ENCODE results near the gene TBC1D1. TPM values are rescaled to one million over a fixed set of nuclear protein-coding genes. Genes with fewer than 3 reads are reported as not detected.
A peak's percentile ranks its signal among the peaks of the same experiment; 100 is the strongest.

TBC1D1 gene
- total RNA-seq, 1 donor from 2014 or later, result 96.0 TPM

DNA sequence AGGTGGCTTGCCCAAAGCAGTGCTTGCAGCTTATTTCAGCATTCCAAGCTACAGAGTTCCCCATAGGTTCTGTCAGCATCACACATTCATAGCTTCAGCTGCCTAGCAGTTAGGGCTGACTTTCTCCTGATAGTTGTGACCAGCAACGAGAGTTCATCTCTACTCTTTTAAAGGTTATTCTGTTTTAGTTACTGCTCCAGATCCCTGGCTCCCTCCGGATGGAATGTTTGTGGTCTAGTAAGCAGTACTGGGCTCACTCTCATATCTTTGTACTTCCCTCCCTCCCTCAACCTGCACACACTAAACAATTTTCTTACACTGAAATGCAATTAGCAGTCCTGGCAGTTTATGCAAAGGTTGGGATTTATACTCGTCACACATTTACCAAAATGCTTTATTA lies 113.2 kb downstream of the TBC1D1 start:
- no peak overlapping the region for H3K4me3 ChIP-seq
- no peaks in the 10 kb centered on the region for H3K27me3 ChIP-seq
- H3K27ac ChIP-seq, result peak overlapping the region; percentile 31
- peaks cover 11% of the 10 kb centered on the region for H3K4me1 ChIP-seq
- intact Hi-C loops (cut with DNase I), result no loop called here
- TF ChIP-seq, protein P1, sequence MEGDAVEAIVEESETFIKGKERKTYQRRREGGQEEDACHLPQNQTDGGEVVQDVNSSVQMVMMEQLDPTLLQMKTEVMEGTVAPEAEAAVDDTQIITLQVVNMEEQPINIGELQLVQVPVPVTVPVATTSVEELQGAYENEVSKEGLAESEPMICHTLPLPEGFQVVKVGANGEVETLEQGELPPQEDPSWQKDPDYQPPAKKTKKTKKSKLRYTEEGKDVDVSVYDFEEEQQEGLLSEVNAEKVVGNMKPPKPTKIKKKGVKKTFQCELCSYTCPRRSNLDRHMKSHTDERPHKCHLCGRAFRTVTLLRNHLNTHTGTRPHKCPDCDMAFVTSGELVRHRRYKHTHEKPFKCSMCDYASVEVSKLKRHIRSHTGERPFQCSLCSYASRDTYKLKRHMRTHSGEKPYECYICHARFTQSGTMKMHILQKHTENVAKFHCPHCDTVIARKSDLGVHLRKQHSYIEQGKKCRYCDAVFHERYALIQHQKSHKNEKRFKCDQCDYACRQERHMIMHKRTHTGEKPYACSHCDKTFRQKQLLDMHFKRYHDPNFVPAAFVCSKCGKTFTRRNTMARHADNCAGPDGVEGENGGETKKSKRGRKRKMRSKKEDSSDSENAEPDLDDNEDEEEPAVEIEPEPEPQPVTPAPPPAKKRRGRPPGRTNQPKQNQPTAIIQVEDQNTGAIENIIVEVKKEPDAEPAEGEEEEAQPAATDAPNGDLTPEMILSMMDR (IDR thresholded peaks at IDR 0.05), result no peak
- H3K36me3 ChIP-seq, result no peaks in the 10 kb centered on the region
- DNase-seq (ENCODE audit: extremely low spot score in 2 of 2), result no peak
- H3K9me3 ChIP-seq, result no peaks in the 10 kb centered on the region

DNA sequence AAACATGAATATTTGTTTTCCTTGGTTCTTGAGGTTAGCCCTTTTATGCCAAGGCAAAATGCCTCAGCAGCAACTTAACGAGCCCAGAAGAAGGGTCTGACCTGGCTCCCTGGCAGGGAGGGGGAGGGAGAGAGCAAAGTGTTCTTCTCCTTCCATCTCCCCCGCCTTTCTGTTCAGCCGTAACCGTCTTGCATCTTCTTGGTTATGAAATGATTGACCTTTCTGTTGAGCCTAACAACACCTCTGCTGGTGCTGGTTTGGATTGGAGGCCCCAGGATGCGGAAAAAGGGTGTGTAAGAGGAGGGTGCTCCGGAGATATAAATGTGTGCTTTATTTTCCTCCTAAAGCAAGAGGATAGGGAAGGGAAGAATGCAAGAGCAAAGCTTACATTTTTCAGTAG lies 114.0 kb downstream of the TBC1D1 start:
- intact Hi-C loops (cut with DNase I), result no loop called here
- no peaks in the 10 kb centered on the region for H3K9me3 ChIP-seq
- no peaks in the 10 kb centered on the region for H3K36me3 ChIP-seq
- H3K27me3 ChIP-seq, result no peaks in the 10 kb centered on the region
- DNase-seq (ENCODE audit: extremely low spot score in 2 of 2), result no peak
- H3K27ac ChIP-seq, result peak overlapping the region; percentile 37
- no peak for TF ChIP-seq POLR2A (IDR thresholded peaks at IDR 0.05)
- TF ChIP-seq POLR2AphosphoS5 (IDR thresholded peaks at IDR 0.05; ENCODE audit: insufficient read depth in 1 of 2, low read depth in 1 of 2), result no peak
- TF ChIP-seq, protein P1 (IDR thresholded peaks at IDR 0.05), result no peak
- H3K4me1 ChIP-seq, result peaks cover 12% of the 10 kb centered on the region
- H3K4me3 ChIP-seq, result no peak overlapping the region

DNA sequence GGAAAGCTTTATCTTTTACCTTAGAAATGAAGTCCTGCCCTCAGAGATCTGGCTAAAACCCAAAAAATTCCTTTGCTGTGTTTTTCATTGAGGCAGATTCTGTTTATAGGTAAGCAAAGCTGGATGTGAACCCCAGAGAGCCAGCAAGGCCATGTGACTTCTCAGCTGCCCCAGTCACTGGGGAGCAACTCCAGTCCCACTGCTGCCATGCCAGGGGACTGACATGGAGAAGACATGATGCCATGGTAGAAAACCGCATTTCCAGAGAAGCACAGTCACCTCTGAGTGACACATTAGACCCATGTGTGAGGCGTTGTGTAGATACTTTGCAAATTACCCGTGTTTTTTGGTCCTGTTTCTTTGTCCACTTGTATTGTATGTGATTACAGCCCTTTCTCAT lies 114.8 kb downstream of the TBC1D1 start:
- H3K27ac ChIP-seq, result peak overlapping the region; percentile 37
- intact Hi-C loops (cut with DNase I), result no loop called here

DNA sequence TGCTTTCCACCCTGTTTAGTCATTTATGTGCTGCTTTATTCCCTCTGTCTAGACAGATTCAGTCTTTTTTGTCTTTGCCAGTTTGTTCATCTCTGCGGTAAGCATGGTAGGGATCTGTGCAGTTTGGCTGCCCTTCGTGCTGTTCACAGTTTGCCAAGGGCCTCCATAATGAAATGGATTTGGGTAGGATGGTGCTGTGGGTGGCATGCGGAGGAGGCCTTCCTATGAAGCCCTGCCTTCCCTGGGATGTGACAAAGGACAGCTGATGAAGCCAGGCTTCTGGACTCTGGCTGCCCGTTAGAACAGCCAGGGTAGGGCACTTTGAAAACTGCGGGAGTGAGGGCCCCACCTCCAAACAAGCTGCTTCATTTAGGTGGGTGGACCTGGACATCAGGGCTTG lies 116.8 kb downstream of the TBC1D1 start:
- intact Hi-C loops (cut with DNase I), result no loop called here
- H3K4me1 ChIP-seq, result peaks cover 20% of the 10 kb centered on the region
- no peak overlapping the region for H3K4me3 ChIP-seq
- TF ChIP-seq POLR2AphosphoS5 (IDR thresholded peaks at IDR 0.05; ENCODE audit: insufficient read depth in 1 of 2, low read depth in 1 of 2) (no peak), POLR2A (IDR thresholded peaks at IDR 0.05) (no peak)
- TF ChIP-seq, protein P1 (IDR thresholded peaks at IDR 0.05), result no peak
- H3K27ac ChIP-seq, result no peak overlapping the region
- no peaks in the 10 kb centered on the region for H3K9me3 ChIP-seq
- no peak for DNase-seq (ENCODE audit: extremely low spot score in 2 of 2)
- no peaks in the 10 kb centered on the region for H3K36me3 ChIP-seq
- no peaks in the 10 kb centered on the region for H3K27me3 ChIP-seq

More for the DNA sequence above, 114.8 kb downstream of the TBC1D1 start:
- TF ChIP-seq POLR2A (IDR thresholded peaks at IDR 0.05), result no peak
- no peak for TF ChIP-seq POLR2AphosphoS5 (IDR thresholded peaks at IDR 0.05; ENCODE audit: insufficient read depth in 1 of 2, low read depth in 1 of 2)
- H3K4me3 ChIP-seq, result no peak overlapping the region
- no peaks in the 10 kb centered on the region for H3K36me3 ChIP-seq
- H3K9me3 ChIP-seq, result no peaks in the 10 kb centered on the region
- H3K27me3 ChIP-seq, result no peaks in the 10 kb centered on the region
- peaks cover 20% of the 10 kb centered on the region for H3K4me1 ChIP-seq
- no peak for DNase-seq (ENCODE audit: extremely low spot score in 2 of 2)

DNA sequence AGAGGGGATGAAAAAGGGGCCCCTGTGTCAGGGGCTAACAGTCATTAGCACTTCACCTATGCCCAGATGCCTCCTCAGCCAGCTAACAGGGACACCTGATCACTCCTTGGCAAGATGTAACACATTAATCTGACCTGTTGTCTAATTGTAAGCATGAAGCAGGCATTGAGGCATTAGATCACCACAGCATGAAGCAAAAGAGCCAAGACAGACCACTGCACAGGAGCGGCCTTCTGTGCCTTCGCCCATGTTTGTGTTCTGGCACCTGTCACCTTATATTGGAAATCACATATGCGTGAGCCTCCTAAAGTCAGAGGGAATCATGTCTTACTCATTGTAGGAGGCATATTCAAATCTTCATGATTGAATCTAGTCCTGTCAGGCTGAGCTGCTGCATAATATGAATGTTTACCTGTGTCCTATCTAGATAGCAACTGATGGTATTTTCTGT lies 117.7 kb downstream of the TBC1D1 start:
- H3K9me3 ChIP-seq, result no peaks in the 10 kb centered on the region
- peak overlapping the region; percentile 20 for H3K27ac ChIP-seq
- no peaks in the 10 kb centered on the region for H3K36me3 ChIP-seq
- no peak for DNase-seq (ENCODE audit: extremely low spot score in 2 of 2)
- peaks cover 20% of the 10 kb centered on the region for H3K4me1 ChIP-seq
- no peaks in the 10 kb centered on the region for H3K27me3 ChIP-seq
- no peak overlapping the region for H3K4me3 ChIP-seq
- intact Hi-C loops (cut with DNase I), result no loop called here
- TF ChIP-seq POLR2A (IDR thresholded peaks at IDR 0.05), result no peak
- no peak for TF ChIP-seq POLR2AphosphoS5 (IDR thresholded peaks at IDR 0.05; ENCODE audit: insufficient read depth in 1 of 2, low read depth in 1 of 2)
- TF ChIP-seq, protein P1 (IDR thresholded peaks at IDR 0.05), result no peak

Measured in vagina (tissue), 2 donors.